Kidney (tissue), 14 donors: ENCODE data around the gene TSPAN4. TPM values are rescaled to one million over a fixed set of nuclear protein-coding genes. Genes with fewer than 3 reads are reported as not detected.

ENCODE experiments used
- DNase-seq, 5 donors: peaks; one replicate each; pipeline ENCODE4 v3.0.0-alpha.2; 2013 to 2020
- FAIRE-seq: peaks from 2 replicates; lab custom pipeline; 2012; peaks lifted over from hg19 to GRCh38; lab: Jason Lieb, UNC
- H3K27ac ChIP-seq, 2 donors: one replicate each; pipeline ENCODE4 v1.7.0; 2013; ENCODE audit warnings: low read depth in 2 of 2, low read length in 2 of 2, inconsistent platforms in 1 of 2
- H3K27me3 ChIP-seq: one replicate; pipeline ENCODE4 v1.7.1; 2013; ENCODE audit warnings: low read length, inconsistent platforms; ENCODE audit not compliant: control insufficient read depth, insufficient read depth
- H3K36me3 ChIP-seq, 3 donors: one replicate each; pipeline versions ENCODE4 v1.7.0 to v1.7.1; 2013; ENCODE audit warnings: low read length in 3 of 3, control low read depth in 1 of 3, inconsistent platforms in 1 of 3; ENCODE audit not compliant: insufficient read depth in 3 of 3, control insufficient read depth in 2 of 3
- H3K4me1 ChIP-seq, 3 donors: one replicate each; pipeline versions ENCODE4 v1.7.0 to v1.7.1; 2013; ENCODE audit warnings: low read length in 3 of 3, inconsistent platforms in 1 of 3, low read depth in 1 of 3; ENCODE audit not compliant: control insufficient read depth in 2 of 3, insufficient read depth in 2 of 3
- H3K4me3 ChIP-seq, 3 donors: one replicate each; pipeline versions ENCODE4 v1.7.0 to v1.8.1; 2013; ENCODE audit warnings: low read length in 3 of 3, control low read depth in 1 of 3, inconsistent platforms in 1 of 3
- H3K9ac ChIP-seq, 3 donors: one replicate each; pipeline versions ENCODE4 v1.7.0 to v1.7.1; 2013; ENCODE audit warnings: low read length in 3 of 3, control low read depth in 1 of 3, inconsistent platforms in 1 of 3
- H3K9me3 ChIP-seq, 3 donors: one replicate each; pipeline versions ENCODE4 v1.7.0 to v1.7.1; 2013; ENCODE audit warnings: low read length in 3 of 3, control low read depth in 1 of 3, inconsistent platforms in 1 of 3; ENCODE audit not compliant: control insufficient read depth in 2 of 3, insufficient read depth in 1 of 3
- CTCF ChIP-seq: IDR thresholded peaks from 3 replicates; pipeline ENCODE4 v1.5.1; 2012; ENCODE audit warnings: mild to moderate bottlenecking, moderate library complexity, borderline replicate concordance; ENCODE audit not compliant: insufficient read depth; ENCODE audit errors: extremely low read depth
- intact Hi-C: fragments of 100-400 bp; cut with DNase I; formaldehyde crosslinking; loops from one replicate; pipeline ENCODE4 v1.11.1; 2022
- polyA plus RNA-seq: library from polyadenylated mRNA; stranded (reverse); fragments of 350-450 nt; fragmentation: Illumina TruSeq; extraction: RNeasy Lipid Tissue Mini Kit (QIAGEN cat#74804); gene quantifications from one replicate; pipeline ENCODE4 v1.2.3, GENCODE V29; 2014; ENCODE audit warnings: low read depth, low replicate concordance; ENCODE audit not compliant: insufficient read depth
- total RNA-seq: library from RNA; stranded (reverse); fragmentation: NEBNext Ultra II Directional; extraction: Animal tissue kit (Norgen Biotek cat#: 25700); gene quantifications from one replicate; pipeline ENCODE4 v1.2.1, GENCODE V29; 2021
- donor health status: control.
- donor health status: control.
- donor health status: control.
- donor health status: control.
- donor health status: control.
- donor health status: DM: yes; HTN: yes; CAD: no.
- donor health status: Normal renal cell carcinoma (clear cell type).

Gene TSPAN4
- total and polyA plus RNA-seq, 2 donors from 2014 or later: 81.2 to 104 TPM

- H3K36me3 ChIP-seq: no peaks in the 10 kb centered on the region
- peaks cover 0 to 32% (median 13%) of the 10 kb centered on the region in 3 donors for H3K4me1 ChIP-seq
- intact Hi-C loops: no loop called here
- H3K27ac ChIP-seq: peak overlapping the region; percentile 4 to 60
- no peak for TF ChIP-seq CTCF
- no peaks in the 10 kb centered on the region for H3K9me3 ChIP-seq
- peak in 3 of 5 donors; percentile 58 to 84 (median 75) for DNase-seq
- no peak overlapping the region for H3K4me3 ChIP-seq
- FAIRE-seq: no peak
- H3K27me3 ChIP-seq: no peaks in the 10 kb centered on the region
- no peak overlapping the region for H3K9ac ChIP-seq
Observed at GRCh38 chr11:862081-862661, 19.5 kb downstream of the TSPAN4 start.

DNA sequence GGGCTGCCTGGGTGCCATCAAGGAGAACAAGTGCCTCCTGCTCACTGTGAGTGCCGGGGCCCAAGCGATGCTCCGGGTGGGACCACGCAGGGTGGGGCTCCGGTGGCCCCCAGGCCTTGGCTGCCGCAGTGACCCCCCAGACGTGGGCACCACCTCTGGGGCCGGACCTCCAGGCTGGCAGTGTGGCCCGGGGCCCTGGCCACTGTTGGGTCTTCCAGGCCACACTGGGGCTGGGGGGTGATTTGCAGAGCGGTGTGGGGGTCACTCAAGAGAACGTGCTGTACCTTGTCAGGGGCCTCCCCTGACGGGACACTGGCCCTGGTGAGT, 20.0 kb downstream of the TSPAN4 start:
- FAIRE-seq (no peak), DNase-seq (no peak)
- Histone ChIP-seq H3K36me3 (no peaks in the 10 kb centered on the region), H3K27ac (peak overlapping the region; percentile 4 to 60), H3K9ac (no peak overlapping the region), H3K9me3 (no peaks in the 10 kb centered on the region), H3K4me3 (no peak overlapping the region), H3K4me1 (peaks cover 0 to 32% (median 13%) of the 10 kb centered on the region in 3 donors), H3K27me3 (no peaks in the 10 kb centered on the region)
- intact Hi-C loops: no loop called here
- TF ChIP-seq CTCF: no peak

DNA sequence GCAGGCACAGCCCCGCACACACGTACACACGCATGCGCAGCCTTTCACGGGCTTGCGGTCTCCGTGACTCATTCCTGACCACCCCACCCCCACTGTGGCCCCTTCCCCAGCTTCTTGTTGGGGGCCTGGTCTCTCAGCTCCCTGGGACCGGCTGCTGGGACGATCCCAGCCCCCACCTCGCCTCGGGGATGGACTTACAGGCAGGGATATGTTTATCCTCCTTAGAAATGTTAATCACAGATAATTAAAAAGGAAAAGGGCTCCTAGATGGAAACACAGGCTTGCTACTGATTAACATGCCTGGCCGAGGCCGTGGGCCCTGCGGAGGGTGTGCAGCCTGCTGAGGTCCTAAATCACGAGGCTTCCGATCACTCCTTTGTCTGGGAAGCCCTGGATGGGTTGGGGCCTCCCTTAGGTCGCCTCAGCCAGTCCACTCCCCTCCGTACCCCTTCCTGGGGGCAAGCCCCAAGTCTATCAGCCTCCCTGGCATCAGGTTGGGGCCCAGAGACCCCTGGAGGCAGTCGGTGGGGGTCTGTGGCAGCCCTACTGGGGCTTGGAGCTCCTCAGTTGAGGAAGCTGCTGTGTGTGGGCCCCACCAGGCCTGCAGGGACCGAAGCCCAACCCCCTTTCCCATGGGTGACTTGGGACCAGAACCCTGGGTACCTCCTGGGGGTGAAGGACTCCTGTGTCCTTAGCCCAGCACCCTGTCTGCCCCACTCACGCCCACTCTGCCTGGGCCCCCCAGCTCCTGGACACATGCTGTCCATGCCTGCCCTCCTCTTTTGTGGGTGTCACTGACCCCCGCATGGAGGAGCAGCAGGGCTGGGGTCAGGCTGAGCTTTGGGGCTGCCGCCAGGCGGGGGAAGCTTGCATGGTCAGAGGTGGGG, 20.6 kb downstream of the TSPAN4 start:
- Histone ChIP-seq H3K36me3 (no peaks in the 10 kb centered on the region), H3K27me3 (no peaks in the 10 kb centered on the region), H3K9me3 (no peaks in the 10 kb centered on the region), H3K9ac (no peak overlapping the region), H3K4me1 (peaks cover 0 to 32% (median 13%) of the 10 kb centered on the region in 3 donors), H3K4me3 (no peak overlapping the region), H3K27ac (peak overlapping the region in 1 of 2 donors; percentile 70)
- intact Hi-C loops: no loop called here
- TF ChIP-seq CTCF: no peak
- no peak for FAIRE-seq
- peak in 4 of 5 donors; percentile 79 to 89 (median 80) for DNase-seq
